Occipital lobe (tissue), 3 donors: ENCODE measurements around the gene PCBP1. TPM values are rescaled to one million over a fixed set of nuclear protein-coding genes. Genes with fewer than 3 reads are reported as not detected.
"Not testable (repeated sequence)": the region's sequence is repeated elsewhere in the genome, so short reads cannot be mapped to it uniquely, and the experiment has no call there.

Experiments used
- DNase-seq: peaks from one replicate; lab custom pipeline; 2025; lab: John Stamatoyannopoulos, UW
- small RNA-seq: library from RNA; depleted of rRNA; stranded (forward); fragments of <200 nt; gene quantifications from one replicate; pipeline ENCODE3, GENCODE V24; 2014
- total RNA-seq: library from RNA; depleted of rRNA; stranded (reverse); fragments of >200 nt; gene quantifications from one replicate; pipeline ENCODE4 v1.2.3, GENCODE V29; 2014

The PCBP1 gene
- total RNA-seq, 1 donor from 2014 or later, result 22.0 TPM

- no peak for DNase-seq
These were observed 36.0 kb downstream of the PCBP1 start for GRCh38 chr2:70123051-70123828.

- no peak for DNase-seq
These were observed 36.5 kb downstream of the PCBP1 start for GRCh38 chr2:70123829-70124116.

GRCh38 chr2:70124983-70125480 lies 37.8 kb downstream of the PCBP1 start:
- DNase-seq, result peak; percentile 58

- no peak for DNase-seq
These were observed 38.2 kb downstream of the PCBP1 start for GRCh38 chr2:70125498-70125898.

- no peak for DNase-seq
These were observed 39.1 kb downstream of the PCBP1 start for GRCh38 chr2:70126413-70126812.

GRCh38 chr2:70128005-70128404 lies 40.7 kb downstream of the PCBP1 start:
- no peak for DNase-seq

- DNase-seq, result not testable (repeated sequence)
These were observed 44.3 kb downstream of the PCBP1 start for GRCh38 chr2:70131344-70132143.

- no peak for DNase-seq
These were observed 45.2 kb downstream of the PCBP1 start for GRCh38 chr2:70132244-70133126.

GRCh38 chr2:70133127-70133452 lies 45.8 kb downstream of the PCBP1 start:
- DNase-seq, result no peak

- DNase-seq, result no peak
These were observed 46.4 kb downstream of the PCBP1 start for GRCh38 chr2:70133491-70134322.

GRCh38 chr2:70134323-70134983 lies 47.2 kb downstream of the PCBP1 start:
- DNase-seq, result not testable (repeated sequence)

Small RNAs within 50 kb of the gene (small RNA-seq; reads per million reads assigned to genes)
- not detected for gene RN7SL470P

Other genes with a start within 250 kb of the PCBP1 start
- 41.6 TPM for gene SNRNP27, start 193.5 kb upstream of the PCBP1 start, total RNA-seq
- gene MXD1, start 172.4 kb upstream of the PCBP1 start, total RNA-seq, result 12.9 TPM
- gene ASPRV1, start 125.8 kb upstream of the PCBP1 start, total RNA-seq, result 2.8 TPM
- 32.0 TPM for gene C2orf42, start 103.5 kb downstream of the PCBP1 start, total RNA-seq
- 461 TPM for gene TIA1, start 161.2 kb downstream of the PCBP1 start, total RNA-seq
- gene PCYOX1, start 170.7 kb downstream of the PCBP1 start, total RNA-seq, result 101 TPM
- 94.8 TPM for gene SNRPG, start 206.3 kb downstream of the PCBP1 start, total RNA-seq
- gene FAM136A, start 214.6 kb downstream of the PCBP1 start, total RNA-seq, result 28.2 TPM